HG03159 (cell line): ENCODE data around the gene OR5AU1.

Source experiments
- ATAC-seq: cut with Tn5 transposase; IDR thresholded peaks from one replicate; pipeline ENCODE4 v1.9.1; 2021; ENCODE audit warnings: mild to moderate bottlenecking, moderate library complexity; ENCODE audit not compliant: unreplicated experiment

Gene OR5AU1

GRCh38 chr14:21108791-21109190, 47.1 kb downstream of the OR5AU1 start:
- no peak for ATAC-seq

- no peak for ATAC-seq
Observed at GRCh38 chr14:21107283-21107800, 48.5 kb downstream of the OR5AU1 start.

DNA sequence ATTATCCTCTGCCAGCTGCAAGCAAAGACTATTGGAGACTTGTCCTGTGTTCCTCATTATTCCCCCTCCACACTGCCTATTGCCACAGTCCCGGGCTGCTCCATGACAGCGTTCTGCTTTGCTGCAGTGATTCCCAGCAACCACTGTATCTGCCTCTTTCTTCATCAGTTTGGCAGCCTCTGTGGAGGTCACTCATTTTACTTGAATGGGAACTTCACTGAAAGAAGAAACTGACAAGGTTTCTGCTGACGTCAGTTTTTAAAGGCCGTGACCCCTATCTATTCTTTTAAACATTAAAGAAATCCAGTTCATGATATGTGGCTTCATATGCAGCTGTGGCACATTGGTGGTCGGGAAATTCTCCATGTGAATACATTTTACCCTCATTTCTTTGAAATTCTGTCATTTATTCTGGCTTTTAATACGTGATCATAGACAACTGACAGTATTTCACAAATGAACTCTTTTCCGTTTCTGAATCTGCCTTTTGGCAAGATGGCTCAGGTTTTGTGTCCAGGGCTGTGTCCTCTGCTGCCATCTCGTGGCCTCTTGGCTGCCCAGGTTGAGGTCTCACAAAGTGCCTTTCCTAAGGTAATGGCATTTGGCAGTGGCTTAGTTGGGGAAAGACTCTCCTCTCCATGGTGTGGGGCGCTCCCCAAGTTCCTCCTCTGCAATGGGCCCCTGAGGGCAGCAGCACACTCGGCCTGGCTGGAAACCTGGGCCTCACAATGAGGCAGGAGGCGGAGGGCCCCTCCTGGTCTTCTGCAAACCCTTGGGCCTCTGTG, 49.2 kb downstream of the OR5AU1 start:
- ATAC-seq = no peak

GRCh38 chr14:21106176-21106497, 49.7 kb downstream of the OR5AU1 start:
- ATAC-seq = no peak

DNA sequence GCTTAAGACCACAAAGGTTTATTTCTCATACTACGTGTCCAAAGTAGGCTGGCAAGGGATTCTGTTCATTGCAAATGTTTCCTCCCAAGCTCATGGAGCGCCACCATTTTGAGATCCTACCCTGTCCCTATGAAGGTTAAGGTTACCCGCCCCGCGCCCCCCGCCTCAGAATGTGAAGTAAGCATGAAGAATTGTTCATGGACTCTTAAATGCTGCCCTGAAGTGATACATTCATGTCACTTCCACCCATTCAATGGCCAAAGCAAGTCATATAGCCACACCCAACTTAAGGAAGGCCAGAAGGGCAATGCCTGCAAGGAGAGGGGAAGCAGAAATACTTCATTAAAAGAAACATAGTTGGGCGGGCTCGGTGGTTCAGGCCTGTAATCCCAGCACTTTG, 50.8 kb downstream of the OR5AU1 start:
- no peak for ATAC-seq
